Type B pancreatic cell (in vitro differentiated cells): ENCODE results near the gene ZNF397. TPM values are rescaled to one million over a fixed set of nuclear protein-coding genes. Genes with fewer than 3 reads are reported as not detected.

ENCODE experiments used
- DNase-seq: peaks from one replicate; pipeline ENCODE4 v3.0.0; 2021; ENCODE audit warnings: mixed read lengths; ENCODE audit not compliant: unreplicated experiment; ENCODE audit errors: extremely low spot score
- H3K27ac Mint-ChIP-seq: 2 replicates; pipeline ENCODE4 v1.8.0; 2021; ENCODE audit warnings: mild to moderate bottlenecking, mixed read lengths
- H3K27me3 Mint-ChIP-seq: 2 replicates; pipeline ENCODE4 v1.8.0; 2021; ENCODE audit warnings: mixed read lengths
- H3K36me3 Mint-ChIP-seq: 2 replicates; pipeline ENCODE4 v1.8.0; 2021; ENCODE audit warnings: mixed read lengths
- H3K4me1 Mint-ChIP-seq: one replicate; pipeline ENCODE4 v1.8.0; 2021; ENCODE audit warnings: mixed read lengths; ENCODE audit not compliant: unreplicated experiment
- H3K4me3 Mint-ChIP-seq: 2 replicates; pipeline ENCODE4 v1.8.0; 2021; ENCODE audit warnings: mild to moderate bottlenecking, mixed read lengths
- H3K9me3 Mint-ChIP-seq: 2 replicates; pipeline ENCODE4 v1.8.0; 2021; ENCODE audit warnings: mixed read lengths
- total RNA-seq: library from RNA; stranded (reverse); gene quantifications from 2 replicates; pipeline ENCODE4 v1.2.1, GENCODE V29; 2021; ENCODE audit warnings: low replicate concordance
- TF ChIP-seq, protein P1 (sequence below): fragments of 200-600 bp; sonication (generic); conservative IDR thresholded peaks from 2 replicates; pipeline ENCODE4 v1.5.0; 2021; ENCODE audit warnings: antibody characterized with exemption, mild to moderate bottlenecking

The ZNF397 gene
- total RNA-seq, 1 donor from 2014 or later = 39.1 TPM

DNA sequence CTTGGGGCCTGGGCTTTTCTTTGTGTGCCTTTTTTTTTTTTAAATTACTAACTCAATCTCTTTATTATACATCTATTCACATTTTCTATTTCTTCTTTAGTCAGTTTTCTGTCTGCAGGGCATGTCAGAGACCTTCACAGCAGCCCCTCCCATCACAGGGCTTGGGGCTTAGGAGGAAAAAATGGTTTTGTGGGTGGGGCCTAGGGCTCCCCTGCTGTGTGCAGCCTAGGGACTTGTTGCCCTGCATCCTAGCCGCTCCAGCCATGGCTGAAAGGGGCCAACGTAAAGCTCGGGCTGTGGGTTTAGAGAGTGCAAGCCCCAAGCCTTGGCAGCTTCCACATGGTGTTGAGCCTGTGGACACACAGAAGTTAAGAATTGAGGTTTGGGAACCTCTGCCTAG is 35.4 kb downstream of the ZNF397 start:
- peaks cover 25% of the 10 kb centered on the region for H3K36me3 Mint-ChIP-seq
- H3K9me3 Mint-ChIP-seq = peaks cover 17% of the 10 kb centered on the region
- H3K27me3 Mint-ChIP-seq = no peaks in the 10 kb centered on the region
- TF ChIP-seq, protein P1, sequence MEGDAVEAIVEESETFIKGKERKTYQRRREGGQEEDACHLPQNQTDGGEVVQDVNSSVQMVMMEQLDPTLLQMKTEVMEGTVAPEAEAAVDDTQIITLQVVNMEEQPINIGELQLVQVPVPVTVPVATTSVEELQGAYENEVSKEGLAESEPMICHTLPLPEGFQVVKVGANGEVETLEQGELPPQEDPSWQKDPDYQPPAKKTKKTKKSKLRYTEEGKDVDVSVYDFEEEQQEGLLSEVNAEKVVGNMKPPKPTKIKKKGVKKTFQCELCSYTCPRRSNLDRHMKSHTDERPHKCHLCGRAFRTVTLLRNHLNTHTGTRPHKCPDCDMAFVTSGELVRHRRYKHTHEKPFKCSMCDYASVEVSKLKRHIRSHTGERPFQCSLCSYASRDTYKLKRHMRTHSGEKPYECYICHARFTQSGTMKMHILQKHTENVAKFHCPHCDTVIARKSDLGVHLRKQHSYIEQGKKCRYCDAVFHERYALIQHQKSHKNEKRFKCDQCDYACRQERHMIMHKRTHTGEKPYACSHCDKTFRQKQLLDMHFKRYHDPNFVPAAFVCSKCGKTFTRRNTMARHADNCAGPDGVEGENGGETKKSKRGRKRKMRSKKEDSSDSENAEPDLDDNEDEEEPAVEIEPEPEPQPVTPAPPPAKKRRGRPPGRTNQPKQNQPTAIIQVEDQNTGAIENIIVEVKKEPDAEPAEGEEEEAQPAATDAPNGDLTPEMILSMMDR = no peak
- H3K27ac Mint-ChIP-seq = no peak overlapping the region
- no peak overlapping the region for H3K4me3 Mint-ChIP-seq
- H3K4me1 Mint-ChIP-seq = no peaks in the 10 kb centered on the region
- no peak for DNase-seq

GRCh38 chr18:35277633-35278032 is 36.8 kb downstream of the ZNF397 start:
- peaks cover 17% of the 10 kb centered on the region for H3K9me3 Mint-ChIP-seq
- H3K4me1 Mint-ChIP-seq = no peaks in the 10 kb centered on the region
- no peaks in the 10 kb centered on the region for H3K27me3 Mint-ChIP-seq
- H3K36me3 Mint-ChIP-seq = peaks cover 35% of the 10 kb centered on the region
- H3K27ac Mint-ChIP-seq = no peak overlapping the region
- TF ChIP-seq, protein P1 = no peak
- DNase-seq = no peak
- H3K4me3 Mint-ChIP-seq = no peak overlapping the region

- Mint-ChIP-seq H3K4me1 (no peaks in the 10 kb centered on the region), H3K36me3 (peaks cover 37% of the 10 kb centered on the region), H3K27ac (no peak overlapping the region), H3K27me3 (no peaks in the 10 kb centered on the region), H3K9me3 (peaks cover 14% of the 10 kb centered on the region), H3K4me3 (no peak overlapping the region)
- TF ChIP-seq, protein P1 = no peak
- no peak for DNase-seq
Observed at GRCh38 chr18:35278085-35278484, 37.3 kb downstream of the ZNF397 start.

GRCh38 chr18:35278969-35279368 is 38.1 kb downstream of the ZNF397 start:
- TF ChIP-seq, protein P1 = no peak
- no peak for DNase-seq
- no peaks in the 10 kb centered on the region for H3K27me3 Mint-ChIP-seq
- H3K4me1 Mint-ChIP-seq = no peaks in the 10 kb centered on the region
- no peak overlapping the region for H3K27ac Mint-ChIP-seq
- peaks cover 10% of the 10 kb centered on the region for H3K9me3 Mint-ChIP-seq
- no peak overlapping the region for H3K4me3 Mint-ChIP-seq
- peaks cover 35% of the 10 kb centered on the region for H3K36me3 Mint-ChIP-seq

GRCh38 chr18:35282353-35282752 is 41.5 kb downstream of the ZNF397 start:
- H3K4me3 Mint-ChIP-seq = no peak overlapping the region
- H3K27me3 Mint-ChIP-seq = no peaks in the 10 kb centered on the region
- TF ChIP-seq, protein P1 = no peak
- no peak overlapping the region for H3K27ac Mint-ChIP-seq
- no peaks in the 10 kb centered on the region for H3K4me1 Mint-ChIP-seq
- peaks cover 25% of the 10 kb centered on the region for H3K36me3 Mint-ChIP-seq
- DNase-seq = no peak
- H3K9me3 Mint-ChIP-seq = peaks cover 10% of the 10 kb centered on the region
